ENCODE data around the gene UBD.

DNA sequence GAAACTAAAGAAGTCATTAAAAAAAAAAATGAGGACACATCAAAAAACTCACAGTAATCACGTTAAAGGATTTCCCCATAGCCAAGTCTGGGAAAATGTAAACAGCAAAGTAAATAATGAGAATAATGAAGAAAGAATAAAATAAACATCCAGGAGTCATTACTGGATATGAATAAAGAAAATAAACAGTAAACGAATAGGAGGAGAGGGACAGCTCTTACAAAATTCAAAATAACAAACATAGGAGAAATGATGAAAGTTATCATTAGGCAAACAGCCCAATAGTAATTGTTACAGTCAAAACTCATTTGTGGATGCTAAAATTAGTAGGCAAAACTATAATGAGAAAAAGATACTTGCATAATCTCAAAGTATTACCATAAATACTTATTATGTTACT, 8.0 kb upstream of the UBD start:
- TF ChIP-seq CTCF (IDR thresholded peaks at IDR 0.05) (no peak), POLR2A (IDR thresholded peaks at IDR 0.05) (no peak)

Data from uterus (tissue), 2 donors.